ENCODE measurements around the gene CHGA.

DNA sequence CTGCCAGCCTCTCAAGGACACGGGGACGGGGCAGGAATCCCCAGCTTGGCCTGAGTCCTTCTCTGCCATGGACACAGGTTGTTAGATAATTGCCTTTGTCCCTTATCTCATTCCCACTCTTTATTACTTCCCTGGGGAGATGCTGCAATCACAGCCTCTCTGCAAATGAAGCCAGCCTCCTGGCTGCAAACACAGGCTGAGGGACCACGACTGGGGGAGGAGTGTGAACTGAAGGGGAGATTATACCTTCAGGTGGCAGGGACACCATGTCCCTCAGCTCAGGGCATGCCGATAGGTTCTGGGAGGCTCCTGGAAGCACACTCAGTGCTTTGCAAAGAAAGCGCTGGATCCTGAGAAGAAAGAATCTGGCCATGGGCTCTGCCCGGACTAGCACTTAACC, 16.1 kb upstream of the CHGA start:
- TF ChIP-seq, protein P1, sequence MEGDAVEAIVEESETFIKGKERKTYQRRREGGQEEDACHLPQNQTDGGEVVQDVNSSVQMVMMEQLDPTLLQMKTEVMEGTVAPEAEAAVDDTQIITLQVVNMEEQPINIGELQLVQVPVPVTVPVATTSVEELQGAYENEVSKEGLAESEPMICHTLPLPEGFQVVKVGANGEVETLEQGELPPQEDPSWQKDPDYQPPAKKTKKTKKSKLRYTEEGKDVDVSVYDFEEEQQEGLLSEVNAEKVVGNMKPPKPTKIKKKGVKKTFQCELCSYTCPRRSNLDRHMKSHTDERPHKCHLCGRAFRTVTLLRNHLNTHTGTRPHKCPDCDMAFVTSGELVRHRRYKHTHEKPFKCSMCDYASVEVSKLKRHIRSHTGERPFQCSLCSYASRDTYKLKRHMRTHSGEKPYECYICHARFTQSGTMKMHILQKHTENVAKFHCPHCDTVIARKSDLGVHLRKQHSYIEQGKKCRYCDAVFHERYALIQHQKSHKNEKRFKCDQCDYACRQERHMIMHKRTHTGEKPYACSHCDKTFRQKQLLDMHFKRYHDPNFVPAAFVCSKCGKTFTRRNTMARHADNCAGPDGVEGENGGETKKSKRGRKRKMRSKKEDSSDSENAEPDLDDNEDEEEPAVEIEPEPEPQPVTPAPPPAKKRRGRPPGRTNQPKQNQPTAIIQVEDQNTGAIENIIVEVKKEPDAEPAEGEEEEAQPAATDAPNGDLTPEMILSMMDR (IDR thresholded peaks at IDR 0.05; ENCODE audit: low read depth, low read length, poor library complexity, severe bottlenecking) = no peak
- no peak for TF ChIP-seq EZH2phosphoT487 (IDR thresholded peaks at IDR 0.05; ENCODE audit: borderline replicate concordance, low read length)

Data from DOHH2 (cell line).